NB4 (cell line): ENCODE results near the gene SIX2.
"Not testable (repeated sequence)": the region's sequence is repeated elsewhere in the genome, so short reads cannot be mapped to it uniquely, and the experiment has no call there.

Experiments used
- DNase-seq: peaks from one replicate; pipeline ENCODE4 v3.0.0; 2010; ENCODE audit warnings: low read depth
- H3K4me3 ChIP-seq: one replicate; pipeline ENCODE4 v1.5.1; 2011; ENCODE audit warnings: mild to moderate bottlenecking, low read depth, low read length, moderate library complexity
- CTCF ChIP-seq: IDR thresholded peaks from one replicate; pipeline ENCODE4 v1.5.1; 2012; ENCODE audit warnings: low read depth, low read length
- MAX ChIP-seq: IDR thresholded peaks from 2 replicates; pipeline ENCODE4 v1.6.1; 2011; ENCODE audit warnings: low read depth, low read length
- MYC ChIP-seq: IDR thresholded peaks from 2 replicates; pipeline ENCODE4 v1.6.1; 2011; ENCODE audit warnings: low read depth, low read length
- POLR2A ChIP-seq: IDR thresholded peaks from 2 replicates; pipeline ENCODE4 v1.6.1; 2011; ENCODE audit warnings: mild to moderate bottlenecking; ENCODE audit not compliant: insufficient read length; ENCODE audit errors: extremely low read depth

The SIX2 gene

GRCh38 chr2:45046786-45047185 lies 37.5 kb upstream of the SIX2 start:
- H3K4me3 ChIP-seq, result no peak overlapping the region
- TF ChIP-seq MYC (no peak), CTCF (no peak), MAX (no peak)
- DNase-seq, result no peak

GRCh38 chr2:45045706-45046105 lies 36.5 kb upstream of the SIX2 start:
- no peak overlapping the region for H3K4me3 ChIP-seq
- DNase-seq, result no peak
- TF ChIP-seq CTCF, result no peak
- TF ChIP-seq MAX, result no peak
- TF ChIP-seq POLR2A, result no peak
- no peak for TF ChIP-seq MYC

- H3K4me3 ChIP-seq, result no peak overlapping the region
- TF ChIP-seq MYC (no peak), POLR2A (no peak), MAX (no peak), CTCF (no peak)
These were observed 35.7 kb upstream of the SIX2 start for GRCh38 chr2:45044916-45045315.

GRCh38 chr2:45043174-45043573 lies 33.9 kb upstream of the SIX2 start:
- no peak overlapping the region for H3K4me3 ChIP-seq
- TF ChIP-seq MYC, result no peak
- no peak for DNase-seq

More at GRCh38 chr2:45044916-45045315, 35.7 kb upstream of the SIX2 start:
- no peak for DNase-seq

GRCh38 chr2:45042401-45042800 lies 33.1 kb upstream of the SIX2 start:
- DNase-seq, result no peak
- TF ChIP-seq CTCF, result no peak
- no peak for TF ChIP-seq POLR2A
- TF ChIP-seq MAX, result no peak
- no peak for TF ChIP-seq MYC
- H3K4me3 ChIP-seq, result no peak overlapping the region

GRCh38 chr2:45040786-45041185 lies 31.5 kb upstream of the SIX2 start:
- no peak for DNase-seq
- H3K4me3 ChIP-seq, result no peak overlapping the region
- TF ChIP-seq POLR2A (no peak), MYC (no peak), MAX (no peak), CTCF (no peak)

- H3K4me3 ChIP-seq, DNase-seq: not testable (repeated sequence)
These were observed 30.6 kb upstream of the SIX2 start for GRCh38 chr2:45039804-45040203.

GRCh38 chr2:45038861-45039260 lies 29.6 kb upstream of the SIX2 start:
- not testable (repeated sequence) for DNase-seq, H3K4me3 ChIP-seq
